ENCODE measurements around the gene CERCAM. TPM values are rescaled to one million over a fixed set of nuclear protein-coding genes. Genes with fewer than 3 reads are reported as not detected.

CERCAM gene
- total and polyA plus RNA-seq, 8 donors = 13.0 to 29.9 (median 18.8) TPM

GRCh38 chr9:128484686-128485413, 64.2 kb downstream of the CERCAM start:
- FAIRE-seq (no peak), ATAC-seq (no peak), DNase-seq (no peak)
- peaks cover 0 to 18% (median 3%) of the 10 kb centered on the region in 3 donors for H3K36me3 ChIP-seq
- no peaks in the 10 kb centered on the region for H3K27me3 ChIP-seq
- no peaks in the 10 kb centered on the region for H3K9me3 ChIP-seq
- no peak for TF ChIP-seq CTCF (IDR thresholded peaks at IDR 0.05)
- H3K27ac ChIP-seq = no peak overlapping the region
- intact Hi-C loops (cut with DNase I) = no loop called here
- H3K4me3 ChIP-seq = no peak overlapping the region
- no peaks in the 10 kb centered on the region for H3K4me1 ChIP-seq
- 92 to 93% methylated on average over 17 of the region's 17 CpGs for WGBS, 2 donors

GRCh38 chr9:128485414-128485855, 64.8 kb downstream of the CERCAM start:
- Histone ChIP-seq H3K9me3 (no peaks in the 10 kb centered on the region), H3K27ac (no peak overlapping the region), H3K4me1 (no peaks in the 10 kb centered on the region), H3K4me3 (no peak overlapping the region), H3K36me3 (peaks cover 0 to 18% (median 3%) of the 10 kb centered on the region in 3 donors), H3K27me3 (no peaks in the 10 kb centered on the region)
- intact Hi-C loops (cut with DNase I) = no loop called here
- DNase-seq = no peak
- WGBS, 2 donors = 76 to 83% methylated on average over 7 of the region's 7 CpGs
- no peak for TF ChIP-seq CTCF (IDR thresholded peaks at IDR 0.05)
- ATAC-seq = no peak
- no peak for FAIRE-seq

- H3K36me3 ChIP-seq = peaks cover 0 to 18% (median 3%) of the 10 kb centered on the region in 3 donors
- no peaks in the 10 kb centered on the region for H3K27me3 ChIP-seq
- TF ChIP-seq CTCF (IDR thresholded peaks at IDR 0.05) = no peak
- H3K4me1 ChIP-seq = no peaks in the 10 kb centered on the region
- H3K9me3 ChIP-seq = no peaks in the 10 kb centered on the region
- ATAC-seq = no peak
- DNase-seq = no peak
- H3K4me3 ChIP-seq = no peak overlapping the region
- FAIRE-seq = no peak
- intact Hi-C loops (cut with DNase I) = no loop called here
- no peak overlapping the region for H3K27ac ChIP-seq
Measured at GRCh38 chr9:128486201-128486600, 65.5 kb downstream of the CERCAM start.

Small RNA genes lying within 50 kb of the gene (microRNA-seq; reads per million reads assigned to microRNA genes)
- 0 reads per million in 2 donors for gene MIR219B

Other genes with a start within 250 kb of the CERCAM start
- gene CIZ1, start 229.3 kb upstream of the CERCAM start, total RNA-seq = 10 to 100 TPM; 66.1 to 87.9 (median 78.0) TPM
- 10 to 100 TPM; 56.5 to 80.1 TPM for gene CIZ1, start 229.3 kb upstream of the CERCAM start, polyA plus RNA-seq
- 10 to 100 TPM in 3 of 6 donors, 1 to 10 TPM in 3; 5.8 to 19.3 (median 10.0) TPM for gene DNM1, start 217.5 kb upstream of the CERCAM start, total RNA-seq
- gene DNM1, start 217.5 kb upstream of the CERCAM start, polyA plus RNA-seq = 10 to 100 TPM; 19.6 to 23.1 TPM
- gene GOLGA2, start 144.8 kb upstream of the CERCAM start, total RNA-seq = 10 to 100 TPM; 37.9 to 64.0 (median 55.0) TPM
- 100 to 1,000 TPM in 1 of 2 donors, 10 to 100 TPM in 1; 97.0 to 105 TPM for gene GOLGA2, start 144.8 kb upstream of the CERCAM start, polyA plus RNA-seq
- gene SWI5, start 144.6 kb upstream of the CERCAM start, total RNA-seq = 1 to 10 TPM; 6.3 to 9.6 (median 6.8) TPM
- gene SWI5, start 144.6 kb upstream of the CERCAM start, polyA plus RNA-seq = 10 to 100 TPM; 10.5 to 20.2 TPM
- gene TRUB2, start 98.4 kb upstream of the CERCAM start, total RNA-seq = 10 to 100 TPM in 4 of 6 donors, 1 to 10 TPM in 2; 6.6 to 16.5 (median 13.8) TPM
- gene TRUB2, start 98.4 kb upstream of the CERCAM start, polyA plus RNA-seq = 10 to 100 TPM; 10.2 to 12.1 TPM
- gene COQ4, start 98.0 kb upstream of the CERCAM start, total RNA-seq = 10 to 100 TPM; 23.1 to 38.9 (median 27.4) TPM
- gene COQ4, start 98.0 kb upstream of the CERCAM start, polyA plus RNA-seq = 100 to 1,000 TPM in 1 of 2 donors, 10 to 100 TPM in 1; 82.6 to 103 TPM
- gene SLC27A4, start 80.3 kb upstream of the CERCAM start, total RNA-seq = 10 to 100 TPM in 5 of 6 donors, 1 to 10 TPM in 1; 9.6 to 14.2 (median 12.4) TPM
- gene SLC27A4, start 80.3 kb upstream of the CERCAM start, polyA plus RNA-seq = 10 to 100 TPM; 18.6 to 32.9 TPM
- gene URM1, start 49.5 kb upstream of the CERCAM start, total RNA-seq = 10 to 100 TPM; 30.9 to 46.1 (median 34.0) TPM
- 10 to 100 TPM; 18.5 to 32.9 TPM for gene URM1, start 49.5 kb upstream of the CERCAM start, polyA plus RNA-seq
- gene ODF2, start 35.1 kb downstream of the CERCAM start, total RNA-seq = 10 to 100 TPM in 2 of 6 donors, 1 to 10 TPM in 4; 8.0 to 14.5 (median 9.3) TPM
- gene ODF2, start 35.1 kb downstream of the CERCAM start, polyA plus RNA-seq = 10 to 100 TPM; 10.9 to 15.0 TPM
- 10 to 100 TPM in 1 of 6 donors, 1 to 10 TPM in 5; 4.8 to 11.1 (median 8.0) TPM for gene GLE1, start 83.9 kb downstream of the CERCAM start, total RNA-seq
- gene GLE1, start 83.9 kb downstream of the CERCAM start, polyA plus RNA-seq = 10 to 100 TPM in 1 of 2 donors, 1 to 10 TPM in 1; 5.1 to 11.2 TPM
- gene SPTAN1, start 131.7 kb downstream of the CERCAM start, total RNA-seq = 100 to 1,000 TPM in 2 of 6 donors, 10 to 100 TPM in 4; 58.6 to 155 (median 77.1) TPM
- gene SPTAN1, start 131.7 kb downstream of the CERCAM start, polyA plus RNA-seq = 100 to 1,000 TPM; 123 to 143 TPM
- 10 to 100 TPM; 19.5 to 29.3 (median 21.1) TPM for gene DYNC2I2, start 236.0 kb downstream of the CERCAM start, total RNA-seq
- 10 to 100 TPM; 75.2 to 90.3 TPM for gene DYNC2I2, start 236.0 kb downstream of the CERCAM start, polyA plus RNA-seq

All from pancreas (tissue), 10 donors.